Adrenal gland (tissue), 5 donors: ENCODE measurements around the gene TBXA2R.
A peak's percentile ranks its signal among the peaks of the same experiment; 100 is the strongest.

Experiments
- POLR2A ChIP-seq, 2 donors: fragments of 450-650 bp; IDR thresholded peaks; one replicate each; pipeline ENCODE4 v1.6.1; 2017; ENCODE audit warnings: antibody characterized with exemption in 2 of 2, mild to moderate bottlenecking in 2 of 2, moderate library complexity in 1 of 2
- TF ChIP-seq, protein P1 (sequence below), 6 experiments: fragments of 450-650 bp in 4 of 6; fragments of 200-600 bp in 2 of 6; sonication (generic) in 1 of 6; IDR thresholded peaks; 1 replicate in 5 of 6; 2 replicates in 1 of 6; pipeline versions ENCODE4 v1.5.1 to v1.8.0; 2016 to 2021; ENCODE audit warnings: antibody characterized with exemption in 6 of 6, mild to moderate bottlenecking in 2 of 6, moderate library complexity in 1 of 6
- donor health status: DM: no; HTN: no; CAD: no.

DNA sequence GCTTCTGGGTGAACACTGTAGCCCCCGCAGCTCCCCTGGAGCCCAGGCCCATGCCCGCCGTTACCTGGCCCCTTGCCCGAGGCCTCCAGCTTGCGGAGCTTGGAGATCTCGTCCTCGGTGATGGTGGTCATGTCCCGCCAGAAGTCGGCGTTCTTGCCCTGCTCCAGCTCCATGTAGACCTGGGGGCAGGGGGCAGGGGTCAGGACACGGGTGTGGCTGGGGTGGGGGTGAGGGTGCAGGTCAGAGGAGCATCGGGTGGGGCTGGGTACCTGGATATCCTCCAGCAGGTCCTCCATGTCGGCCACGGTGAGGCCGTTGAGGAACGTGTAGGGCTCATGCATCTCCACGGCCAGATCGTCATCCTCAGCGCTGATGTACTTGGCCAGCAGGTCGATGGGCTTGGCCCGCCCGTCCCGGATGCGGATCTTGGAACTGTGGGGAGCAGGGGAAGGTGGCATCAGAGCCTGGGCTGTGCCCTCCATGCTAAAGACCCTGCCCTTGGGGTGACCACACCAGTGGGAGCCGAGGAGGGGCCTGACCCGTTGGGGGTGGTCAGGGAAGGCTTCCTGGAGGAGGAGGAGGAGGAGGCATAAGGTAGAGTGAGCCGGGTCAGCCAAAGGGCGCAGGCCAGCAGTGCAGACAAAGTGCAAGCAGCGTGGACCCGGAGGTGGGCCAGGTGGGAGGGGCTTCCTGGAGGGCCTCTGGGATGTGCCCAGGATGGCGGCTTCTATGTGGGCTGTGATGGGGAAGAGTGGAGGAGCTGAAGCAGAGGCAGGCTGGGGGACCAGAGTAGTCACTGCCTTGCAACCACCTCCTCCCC lies 12.3 kb upstream of the TBXA2R start:
- TF ChIP-seq, protein P1, sequence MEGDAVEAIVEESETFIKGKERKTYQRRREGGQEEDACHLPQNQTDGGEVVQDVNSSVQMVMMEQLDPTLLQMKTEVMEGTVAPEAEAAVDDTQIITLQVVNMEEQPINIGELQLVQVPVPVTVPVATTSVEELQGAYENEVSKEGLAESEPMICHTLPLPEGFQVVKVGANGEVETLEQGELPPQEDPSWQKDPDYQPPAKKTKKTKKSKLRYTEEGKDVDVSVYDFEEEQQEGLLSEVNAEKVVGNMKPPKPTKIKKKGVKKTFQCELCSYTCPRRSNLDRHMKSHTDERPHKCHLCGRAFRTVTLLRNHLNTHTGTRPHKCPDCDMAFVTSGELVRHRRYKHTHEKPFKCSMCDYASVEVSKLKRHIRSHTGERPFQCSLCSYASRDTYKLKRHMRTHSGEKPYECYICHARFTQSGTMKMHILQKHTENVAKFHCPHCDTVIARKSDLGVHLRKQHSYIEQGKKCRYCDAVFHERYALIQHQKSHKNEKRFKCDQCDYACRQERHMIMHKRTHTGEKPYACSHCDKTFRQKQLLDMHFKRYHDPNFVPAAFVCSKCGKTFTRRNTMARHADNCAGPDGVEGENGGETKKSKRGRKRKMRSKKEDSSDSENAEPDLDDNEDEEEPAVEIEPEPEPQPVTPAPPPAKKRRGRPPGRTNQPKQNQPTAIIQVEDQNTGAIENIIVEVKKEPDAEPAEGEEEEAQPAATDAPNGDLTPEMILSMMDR (IDR thresholded peaks at IDR 0.05): peak in 2 of 6 experiments; percentile 43 to 44
- TF ChIP-seq POLR2A (IDR thresholded peaks at IDR 0.05): no peak
